COR-L47 (cell line): ENCODE data around the gene PLXDC2.
"Not testable (repeated sequence)": the region's sequence is repeated elsewhere in the genome, so short reads cannot be mapped to it uniquely, and the experiment has no call there.

Experiments used
- DNase-seq: peaks from one replicate; lab custom pipeline; 2025; lab: John Stamatoyannopoulos, UW

Gene PLXDC2

DNA sequence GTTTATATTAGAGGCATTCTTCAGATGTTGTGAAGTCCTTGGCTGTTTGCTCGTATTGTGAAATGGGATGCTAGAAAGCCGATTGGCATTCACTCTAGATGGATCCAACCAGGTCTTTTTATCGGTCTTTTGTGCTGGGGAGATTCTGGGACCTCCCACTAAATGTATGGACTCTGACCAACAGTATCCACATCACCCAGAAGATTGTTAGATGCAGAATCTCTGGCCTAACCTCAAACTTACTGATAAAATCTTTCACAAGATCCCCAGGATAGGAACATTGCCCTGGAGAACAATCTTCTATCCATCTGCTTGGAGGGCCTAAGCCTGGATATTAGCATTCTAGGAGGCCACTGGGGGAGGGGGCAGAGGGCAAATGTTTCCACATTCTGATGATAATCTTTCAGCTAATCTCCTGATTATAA, 160.9 kb downstream of the PLXDC2 start:
- no peak for DNase-seq

DNA sequence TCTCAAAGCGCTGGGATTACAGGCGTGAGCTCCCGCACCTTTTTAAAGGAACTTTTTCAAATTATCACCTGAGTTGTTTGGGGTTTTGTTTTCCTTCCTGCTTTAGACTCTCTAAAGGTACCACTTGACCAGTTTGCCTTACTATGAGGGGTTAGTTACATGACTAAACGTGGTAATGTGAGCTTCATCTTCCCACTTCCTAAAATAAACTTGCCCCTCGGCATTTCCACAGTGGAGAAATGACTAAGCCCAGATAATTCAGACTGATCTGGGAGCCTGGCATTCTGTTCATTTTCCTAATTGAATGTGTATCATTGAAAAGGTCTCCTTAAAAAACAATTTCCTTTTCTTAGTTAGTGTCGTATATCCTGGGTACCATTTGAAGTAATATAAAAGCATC, 163.4 kb downstream of the PLXDC2 start:
- no peak for DNase-seq

DNA sequence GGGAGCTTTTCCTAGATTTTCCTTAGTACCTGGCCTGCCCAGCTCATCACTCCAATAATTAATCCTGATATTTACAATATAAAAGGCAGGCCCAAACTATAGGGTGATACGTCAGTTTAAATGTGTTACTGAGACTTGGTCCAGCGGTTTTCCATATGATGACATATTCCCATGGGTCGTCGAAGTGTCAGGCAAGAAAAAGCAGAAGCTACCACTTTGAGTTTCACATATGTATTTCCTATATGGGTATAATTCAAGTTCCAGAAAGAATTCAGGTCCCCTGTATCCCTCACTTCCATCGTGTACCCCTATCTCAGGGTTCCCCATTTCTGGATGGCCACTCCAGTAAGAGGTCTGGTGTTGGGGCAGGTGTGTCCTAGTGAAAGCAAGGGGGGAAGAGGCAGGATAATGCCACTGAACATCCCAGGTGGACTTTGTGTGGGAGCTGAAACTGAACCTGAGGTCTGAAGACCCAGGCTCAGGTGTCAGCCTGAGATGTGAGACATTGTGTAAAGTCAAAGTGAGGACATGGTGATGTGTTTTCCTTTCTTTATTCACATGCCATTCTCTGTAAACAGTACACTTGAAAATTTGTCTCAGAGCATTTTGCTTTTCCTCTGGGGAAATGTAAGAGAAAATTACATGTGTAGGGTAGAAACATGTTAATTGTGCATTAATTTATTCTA, 167.8 kb downstream of the PLXDC2 start:
- no peak for DNase-seq

DNA sequence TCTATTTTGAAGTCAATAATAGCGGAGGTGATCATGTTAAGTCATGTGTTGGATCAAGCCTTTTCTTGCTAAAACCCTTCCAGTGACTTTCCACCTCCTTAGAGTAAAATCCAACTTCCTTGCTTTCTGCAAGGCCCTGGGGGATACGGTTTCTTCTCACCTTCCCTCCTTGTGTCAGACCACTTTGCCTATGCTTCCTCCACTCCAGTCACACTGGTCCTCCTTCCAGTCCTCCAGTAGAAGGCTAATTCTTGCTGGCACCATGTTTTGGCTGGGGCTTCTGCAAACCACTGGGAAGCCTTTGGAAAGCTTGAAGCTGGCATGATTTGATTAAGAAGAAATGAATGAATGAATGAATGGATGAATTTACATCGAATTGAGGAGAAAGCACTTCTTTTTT, 169.5 kb downstream of the PLXDC2 start:
- DNase-seq: no peak

DNA sequence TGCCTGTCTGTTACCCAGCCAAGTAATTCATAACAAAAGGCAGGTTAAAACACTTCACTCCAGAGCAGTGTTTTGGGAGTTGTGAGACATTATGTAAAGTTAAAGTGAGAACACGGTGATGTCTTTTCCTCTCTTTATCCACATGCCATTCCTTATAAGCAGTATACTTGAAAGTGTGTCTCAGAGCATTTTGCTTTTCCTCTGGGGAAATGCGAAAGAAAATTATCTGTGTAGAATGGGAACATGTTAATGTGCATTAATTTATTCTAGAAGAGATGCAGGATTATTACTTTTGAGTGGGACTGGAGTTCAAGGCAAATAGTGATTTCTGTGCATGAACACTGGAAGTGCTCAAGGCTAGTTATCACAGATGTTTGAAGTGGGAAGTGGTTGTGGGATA, 170.4 kb downstream of the PLXDC2 start:
- DNase-seq: no peak

DNA sequence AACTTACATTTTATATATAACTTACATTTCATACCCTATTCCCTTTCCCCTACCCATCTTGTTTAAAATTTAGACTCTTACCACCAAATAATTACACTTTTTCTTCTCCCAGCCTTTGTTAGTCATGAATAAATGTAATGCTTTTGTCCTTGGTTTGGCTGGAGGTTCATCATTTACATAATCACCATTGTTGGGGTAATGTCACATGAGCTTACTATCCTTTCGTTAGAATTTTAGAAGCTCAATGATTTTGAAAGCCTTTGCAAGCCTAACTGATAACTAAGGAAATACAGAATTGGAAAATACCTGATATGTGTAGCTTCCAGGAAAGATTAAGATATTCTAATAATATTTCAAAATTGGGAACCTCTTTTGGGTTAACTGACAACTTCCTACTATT, 171.7 kb downstream of the PLXDC2 start:
- no peak for DNase-seq

DNA sequence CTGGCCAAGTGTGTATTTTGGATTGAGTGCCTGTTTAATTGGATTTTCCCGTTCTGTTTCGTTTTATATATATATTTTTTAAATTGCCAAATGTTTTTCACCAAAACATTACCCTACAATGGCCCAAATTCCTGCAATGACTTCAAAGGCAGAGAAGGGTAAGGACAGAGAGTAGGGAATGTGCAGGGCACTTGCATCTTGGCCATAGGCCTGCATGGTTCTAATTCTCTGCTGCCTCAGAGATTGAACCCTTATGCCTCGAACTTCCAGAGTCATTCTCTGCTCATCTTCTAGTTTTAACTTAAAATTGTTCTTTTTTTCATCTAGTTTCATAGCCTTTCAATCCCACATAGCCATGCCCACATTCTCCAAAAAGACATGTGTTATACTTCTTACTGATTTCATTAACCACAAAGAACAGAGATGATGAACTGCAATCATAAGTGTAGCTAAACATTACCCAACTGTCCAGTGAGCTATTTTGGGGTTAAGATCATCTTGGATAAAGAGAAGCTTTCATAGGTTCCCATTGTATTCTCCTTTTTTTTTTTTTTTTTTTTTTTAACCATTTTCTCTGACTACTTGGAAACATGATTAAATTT, 177.6 kb downstream of the PLXDC2 start:
- DNase-seq: no peak

DNA sequence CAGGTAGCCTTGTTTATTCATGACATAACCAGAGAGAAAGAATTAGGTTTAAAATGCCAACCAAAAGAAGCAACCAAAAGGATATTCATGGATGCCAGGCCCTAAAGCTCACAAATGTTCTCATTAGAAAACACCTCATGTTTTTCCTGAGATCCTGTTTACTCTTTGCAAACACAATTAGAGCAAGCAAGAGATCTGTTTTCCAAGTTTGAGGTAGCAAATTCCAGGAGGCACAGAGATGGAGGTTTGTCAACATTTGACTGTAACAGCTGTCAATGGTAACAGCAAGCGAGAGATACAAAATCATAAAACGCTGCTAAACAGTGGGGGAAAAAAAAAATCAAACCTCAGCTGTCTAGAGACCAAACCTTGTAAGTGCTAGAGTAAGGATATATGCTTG, 182.2 kb downstream of the PLXDC2 start:
- DNase-seq: no peak

DNA sequence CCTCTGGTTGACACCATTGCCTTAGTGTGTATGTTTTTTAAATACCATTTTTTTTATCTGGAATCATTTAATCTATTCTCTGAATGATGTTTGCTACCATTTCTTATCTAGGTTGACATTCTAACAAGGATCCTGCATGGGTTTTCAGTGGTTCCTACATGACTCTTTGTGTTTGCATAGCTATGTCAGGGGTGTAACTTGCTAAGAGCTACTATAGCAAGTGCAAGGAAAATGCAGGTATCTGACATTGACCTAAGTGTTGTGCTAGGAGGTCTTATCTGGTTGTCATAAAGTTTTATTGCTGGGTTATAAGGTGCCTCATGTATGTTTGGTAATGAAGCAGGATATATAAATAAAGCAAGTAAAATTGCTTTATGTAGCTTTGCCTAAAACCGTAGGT, 183.2 kb downstream of the PLXDC2 start:
- DNase-seq: no peak

DNA sequence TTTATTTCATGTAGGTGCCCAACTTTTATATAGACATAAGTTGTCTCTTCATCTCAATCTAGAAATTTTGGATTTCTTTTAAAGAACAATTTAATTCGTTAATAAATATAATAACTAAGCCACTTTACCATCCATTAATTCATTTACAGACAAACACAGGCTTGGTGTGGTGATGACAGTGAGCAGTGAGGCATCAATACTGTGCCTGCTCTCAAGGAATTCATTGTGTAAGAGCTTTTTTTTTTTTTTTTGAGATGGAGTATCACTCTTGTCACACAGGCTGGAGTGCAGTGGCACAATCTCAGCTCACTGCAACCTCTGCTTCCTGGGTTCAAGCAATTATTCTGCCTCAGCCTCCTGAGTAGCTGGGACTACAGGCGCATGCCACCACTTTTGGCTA, 185.8 kb downstream of the PLXDC2 start:
- DNase-seq: not testable (repeated sequence)

DNA sequence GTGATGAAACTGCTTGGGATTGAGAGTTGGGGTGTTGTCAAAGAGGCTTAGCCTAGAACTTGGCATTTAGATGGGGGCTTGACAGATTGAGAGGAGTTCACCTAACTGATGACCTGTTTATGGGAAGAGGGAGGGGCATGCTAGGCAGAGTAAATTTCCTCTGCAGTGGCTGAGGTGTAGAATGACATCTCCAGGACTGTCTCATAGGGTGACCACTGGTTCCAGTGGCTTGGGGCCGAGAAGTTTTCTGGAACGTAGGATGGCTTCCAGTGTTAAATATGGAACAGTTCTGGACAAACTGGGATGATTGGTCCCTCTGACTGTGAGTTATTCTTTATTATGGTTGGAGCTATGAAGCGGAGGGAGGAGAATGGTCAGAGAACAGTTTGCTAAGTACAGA, 186.4 kb downstream of the PLXDC2 start:
- no peak for DNase-seq

DNA sequence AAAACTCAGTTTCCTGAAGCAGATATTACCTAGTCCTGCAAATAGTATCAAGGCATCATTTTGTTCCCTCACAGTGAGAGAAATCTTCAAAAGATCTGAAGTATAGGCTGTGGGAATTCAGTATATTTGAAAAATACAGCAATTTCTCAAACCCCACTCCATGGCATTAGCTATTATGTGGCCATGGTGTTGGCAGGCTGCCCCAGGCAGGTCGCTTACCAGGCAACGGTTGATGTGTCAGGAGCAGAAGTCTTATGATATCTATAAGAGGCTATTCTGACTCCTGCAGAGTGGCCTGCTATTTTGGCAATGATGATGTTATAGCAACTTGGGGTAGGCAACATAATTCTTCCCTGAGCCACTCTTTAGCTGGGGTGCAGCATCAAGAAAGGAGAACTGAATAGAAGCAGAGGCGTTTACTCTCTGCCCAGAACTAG, 187.9 kb downstream of the PLXDC2 start:
- DNase-seq: no peak

DNA sequence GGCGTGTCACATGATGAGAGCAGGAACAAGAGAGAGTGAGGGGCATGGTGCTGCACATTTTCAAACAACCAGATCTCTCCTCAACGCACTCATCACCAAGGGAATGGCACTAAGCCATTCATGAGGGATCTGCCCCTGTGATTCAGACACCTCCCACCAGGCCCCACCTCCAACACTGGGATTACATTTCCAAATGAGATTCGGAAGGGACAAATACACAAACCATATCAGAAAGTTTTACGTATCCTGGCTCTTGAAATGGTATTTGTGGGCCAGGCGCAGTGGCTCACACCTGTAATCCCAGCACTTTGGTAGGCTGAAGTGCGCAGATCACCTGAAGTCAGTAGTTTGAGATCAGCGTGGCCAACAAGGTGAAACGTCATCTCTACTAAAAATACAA, 189.4 kb downstream of the PLXDC2 start:
- no peak for DNase-seq

DNA sequence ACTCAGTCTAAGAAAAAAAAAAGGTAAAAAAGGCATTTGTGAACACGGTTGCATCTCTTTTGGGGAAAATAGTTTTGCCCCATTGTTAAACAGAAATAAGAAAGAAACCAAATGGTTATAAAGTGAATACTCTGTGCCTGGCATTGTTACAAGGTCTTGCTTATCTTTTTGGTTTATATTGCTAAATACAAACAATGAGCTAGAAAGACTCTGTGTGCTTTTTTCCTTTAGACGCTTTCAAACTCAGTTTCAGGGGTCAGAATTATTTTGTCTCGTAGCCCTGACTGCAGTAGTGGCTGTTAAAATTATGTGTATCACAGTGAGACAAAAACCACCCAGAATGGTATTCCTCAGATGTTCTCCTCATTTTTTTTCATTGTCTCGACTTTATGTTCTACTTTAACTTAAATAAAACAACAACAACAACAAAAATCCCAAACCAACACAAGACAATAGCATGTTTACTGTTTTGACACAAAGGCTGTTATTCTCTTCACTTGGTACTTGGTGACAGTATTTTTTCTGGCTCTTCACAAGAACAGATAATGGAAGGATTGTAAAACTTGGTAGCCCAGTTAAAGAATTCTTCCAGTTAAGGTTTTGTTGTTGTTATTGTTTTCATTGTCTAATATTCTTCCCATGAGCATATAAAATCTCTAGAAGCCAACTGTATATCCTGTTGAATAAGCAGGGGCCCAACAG, 190.1 kb downstream of the PLXDC2 start:
- no peak for DNase-seq

DNA sequence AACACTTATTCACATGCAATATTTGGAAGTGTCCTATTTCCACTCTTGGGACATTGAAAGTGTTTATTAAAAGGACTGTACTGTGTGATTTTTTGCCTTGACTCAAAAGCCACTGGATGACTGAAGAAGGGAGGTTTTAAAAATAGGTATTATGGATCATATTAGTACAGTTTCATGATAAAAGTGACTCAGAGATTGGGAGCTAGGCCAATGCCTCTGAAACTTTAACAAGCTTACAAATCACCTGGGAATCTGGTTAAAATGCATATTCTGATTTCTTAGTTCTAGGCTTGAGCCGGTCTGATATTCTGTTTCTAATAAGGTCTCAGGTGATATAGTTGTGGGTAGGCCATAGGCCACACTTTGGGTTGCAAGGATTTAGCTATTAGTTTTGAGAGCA, 191.2 kb downstream of the PLXDC2 start:
- DNase-seq: no peak

DNA sequence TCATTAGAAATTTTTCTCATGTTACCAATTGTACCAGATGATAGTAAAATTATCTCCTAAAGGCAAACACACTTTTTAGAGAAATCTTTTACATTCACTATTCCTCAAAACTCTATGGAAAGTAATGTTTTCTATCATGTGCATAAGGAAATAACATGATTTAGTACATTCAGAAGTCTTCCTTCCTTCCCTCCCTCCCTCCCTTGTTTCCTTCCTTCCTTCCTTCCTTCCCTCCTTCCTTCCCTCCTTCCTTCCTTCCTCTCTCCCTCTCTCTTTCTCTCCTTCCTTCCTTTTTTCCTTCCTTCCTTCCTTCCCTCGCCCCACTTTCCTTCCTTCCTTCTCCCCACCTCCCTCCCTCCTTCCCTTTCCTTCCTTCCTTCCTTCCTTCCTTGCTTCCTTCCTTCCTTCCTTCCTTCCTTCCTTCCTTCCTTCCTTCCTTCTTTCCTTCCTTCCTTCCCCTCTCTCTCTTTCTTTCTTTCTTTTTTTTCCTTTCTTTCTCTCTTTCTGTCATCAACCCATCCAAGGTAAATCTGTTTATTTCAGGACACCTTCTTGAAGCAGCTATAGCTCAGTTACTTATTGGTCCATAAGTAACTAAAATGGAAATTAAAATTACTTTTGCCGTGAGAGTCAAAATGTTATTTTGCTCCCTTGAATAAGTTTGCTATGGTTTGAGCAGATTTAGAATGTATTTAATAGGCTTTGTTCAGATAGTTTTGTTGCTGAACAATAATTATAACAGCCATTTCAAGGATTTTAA, 197.9 kb downstream of the PLXDC2 start:
- no peak for DNase-seq

DNA sequence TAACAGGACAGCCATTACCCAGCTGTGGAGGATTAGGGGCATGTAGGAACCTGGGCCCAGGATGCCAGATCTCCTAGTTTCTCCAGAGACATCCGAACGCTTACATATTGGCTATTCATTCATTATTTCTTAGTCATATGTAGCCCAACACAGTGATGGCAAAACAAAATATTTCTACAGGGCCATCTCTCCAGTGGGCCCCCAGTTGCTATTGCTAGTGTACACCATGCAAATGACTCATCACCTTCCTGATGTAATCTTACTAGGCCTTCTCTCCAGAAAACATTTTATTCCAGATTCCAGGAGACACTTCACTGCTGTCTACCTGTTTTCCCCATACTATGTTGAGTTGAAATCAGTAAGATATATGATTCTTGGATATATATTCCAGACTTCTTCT, 201.7 kb downstream of the PLXDC2 start:
- no peak for DNase-seq

DNA sequence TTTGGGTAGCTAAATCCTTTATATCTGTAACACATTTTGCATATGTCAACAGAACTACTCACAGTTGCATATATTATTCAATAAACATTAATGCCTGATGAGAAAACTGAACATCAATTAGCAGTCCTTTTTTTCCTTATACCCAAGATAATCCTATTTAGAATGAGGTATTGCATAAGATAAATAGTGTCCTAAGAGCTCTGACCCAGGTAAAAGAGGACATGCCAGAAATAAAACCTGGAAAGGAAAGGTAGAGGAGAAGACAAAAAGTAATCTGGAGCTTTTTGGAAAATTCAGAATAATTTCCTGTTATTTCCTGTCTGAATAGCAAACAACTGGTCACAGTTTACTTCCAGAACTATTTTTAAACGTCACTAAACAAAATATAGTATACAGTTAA, 204.4 kb downstream of the PLXDC2 start:
- no peak for DNase-seq

DNA sequence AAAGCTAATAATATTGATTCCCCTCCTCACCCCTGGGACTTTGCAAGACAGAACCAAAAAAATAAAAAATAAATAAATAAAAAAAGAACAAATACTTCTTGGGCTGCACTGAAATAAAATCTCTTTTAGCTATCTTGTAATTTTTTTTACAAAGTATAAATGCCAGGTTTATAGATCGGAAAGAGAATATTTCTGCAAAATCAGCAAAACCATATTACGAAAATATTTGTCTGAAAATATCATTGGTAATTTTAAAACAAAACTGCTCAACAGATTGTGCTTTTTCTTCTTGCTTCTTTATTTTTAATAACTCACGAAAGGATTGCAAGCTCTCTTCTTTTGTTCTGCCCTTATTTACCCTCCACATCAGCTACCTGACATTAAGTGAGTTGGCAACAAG, 213.3 kb downstream of the PLXDC2 start:
- no peak for DNase-seq

DNA sequence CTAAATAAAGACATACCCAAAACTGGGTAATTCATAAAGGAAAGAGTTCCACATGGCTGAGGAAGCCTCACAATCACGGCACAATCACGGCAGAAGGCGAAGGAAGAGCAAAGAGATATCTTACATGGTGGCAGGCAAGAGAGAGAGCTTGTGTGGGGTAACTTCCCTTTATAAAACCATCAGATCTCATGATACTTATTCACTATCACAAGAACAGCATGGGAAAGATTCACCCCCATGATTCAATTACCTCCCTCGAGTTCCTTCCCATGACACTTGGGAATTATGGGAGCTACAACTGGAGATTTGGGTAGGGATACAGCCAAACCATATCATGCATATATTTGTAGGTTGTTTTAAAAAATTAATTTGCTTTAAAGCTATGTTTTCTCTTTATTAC, 217.2 kb downstream of the PLXDC2 start:
- DNase-seq: no peak

DNA sequence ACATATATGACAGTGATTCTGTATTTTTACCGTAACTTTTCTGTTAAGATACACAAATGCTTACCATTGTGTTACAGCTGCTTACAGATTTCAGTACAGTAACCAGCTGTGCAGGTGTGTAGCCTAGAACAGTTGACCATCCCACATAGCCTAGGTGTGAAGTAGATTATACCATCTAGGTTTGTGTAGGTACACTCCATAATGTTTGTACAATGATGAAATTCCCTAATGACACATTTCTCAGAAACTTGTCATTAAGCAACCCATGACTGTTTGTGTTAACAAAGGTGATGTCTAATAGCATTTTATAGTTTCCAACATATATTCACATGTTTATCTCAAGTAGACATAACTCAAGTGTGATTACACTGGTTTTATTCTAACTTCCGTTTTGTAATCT, 218.5 kb downstream of the PLXDC2 start:
- DNase-seq: no peak

DNA sequence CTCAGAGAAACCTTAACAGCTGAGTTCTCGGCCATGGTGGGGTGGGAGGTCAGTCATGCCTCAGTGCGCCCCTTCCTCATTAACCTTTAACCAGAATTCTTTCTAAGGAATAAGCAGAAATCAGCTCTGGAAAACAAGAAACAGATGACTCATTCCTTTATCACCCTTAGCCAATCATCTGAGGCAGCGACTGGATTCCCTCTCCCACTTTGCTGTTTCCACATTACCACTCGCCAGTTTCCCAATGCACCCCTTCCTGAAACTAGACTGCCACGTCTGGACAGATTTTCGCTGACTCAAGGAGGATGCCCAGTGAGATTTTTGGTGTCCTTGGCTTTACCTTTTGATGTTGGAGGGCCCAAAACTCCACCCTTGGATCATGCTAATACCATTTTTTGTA, 223.8 kb downstream of the PLXDC2 start:
- DNase-seq: no peak

DNA sequence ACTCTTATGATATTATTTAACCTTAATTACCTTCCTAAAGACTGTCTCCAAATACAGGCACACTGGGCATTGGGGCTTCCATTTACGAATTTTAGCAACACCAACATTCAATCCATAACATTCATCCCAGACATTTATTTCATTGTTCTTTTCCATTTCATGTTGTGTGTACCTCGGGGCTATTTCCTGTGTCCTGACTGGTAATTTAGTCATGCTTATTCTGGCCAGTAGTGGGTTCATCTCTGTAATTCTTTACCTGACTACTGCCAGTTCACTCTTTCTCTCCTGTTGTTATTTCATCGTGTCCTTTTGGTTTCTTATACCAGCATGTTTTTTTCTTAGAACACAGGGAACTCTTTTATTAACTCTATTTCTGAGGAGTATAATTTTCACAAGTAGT, 225.7 kb downstream of the PLXDC2 start:
- DNase-seq: no peak
